OCI-LY1 (cell line): Measurements from ENCODE around the gene TCF7.
"Not testable (repeated sequence)": the region's sequence is repeated elsewhere in the genome, so short reads cannot be mapped to it uniquely, and the experiment has no call there.

Experiments used
- H2AFZ ChIP-seq: fragments of 200-600 bp; sonication (generic), shearing (Covaris generic); 2 replicates; pipeline ENCODE4 v1.6.0; 2014; ENCODE audit warnings: antibody characterized with exemption, mild to moderate bottlenecking, low read length
- H3F3A ChIP-seq: fragments of 200-600 bp; sonication (generic), shearing (Covaris generic); 2 replicates; pipeline ENCODE4 v1.6.0; 2014; ENCODE audit warnings: mild to moderate bottlenecking, antibody characterized with exemption, low read length, moderate library complexity; ENCODE audit not compliant: insufficient read depth
- H3K27ac ChIP-seq: fragments of 200-600 bp; sonication (generic); 2 replicates; pipeline ENCODE4 v1.5.1; 2014; ENCODE audit warnings: low read length, mixed run types, mild to moderate bottlenecking, low read depth; ENCODE audit not compliant: poor library complexity, severe bottlenecking
- H3K27me3 ChIP-seq: fragments of 200-600 bp; sonication (generic); 2 replicates; pipeline ENCODE4 v1.6.0; 2014; ENCODE audit warnings: antibody characterized with exemption, mild to moderate bottlenecking, low read length, moderate library complexity; ENCODE audit not compliant: insufficient read depth
- H3K36me3 ChIP-seq: fragments of 200-600 bp; sonication (generic); 2 replicates; pipeline ENCODE4 v1.6.1; 2014; ENCODE audit warnings: mild to moderate bottlenecking, antibody characterized with exemption, low read length, moderate library complexity, mixed read lengths; ENCODE audit not compliant: insufficient read depth
- H3K4me1 ChIP-seq: fragments of 200-600 bp; sonication (generic); 2 replicates; pipeline ENCODE4 v1.5.1; 2014; ENCODE audit warnings: mild to moderate bottlenecking, low read length, moderate library complexity; ENCODE audit not compliant: insufficient read depth, severe bottlenecking
- H3K4me2 ChIP-seq: fragments of 200-600 bp; sonication (generic), shearing (Covaris generic); 2 replicates; pipeline ENCODE4 v1.6.1; 2014; ENCODE audit warnings: low read length
- H3K4me3 ChIP-seq: fragments of 200-600 bp; sonication (generic); 2 replicates; pipeline ENCODE4 v1.5.1; 2014; ENCODE audit warnings: low read length, low read depth, mild to moderate bottlenecking, mixed read lengths; ENCODE audit not compliant: poor library complexity, severe bottlenecking
- H3K79me2 ChIP-seq: fragments of 200-600 bp; shearing (Covaris generic); 2 replicates; pipeline ENCODE4 v1.6.1; 2016; ENCODE audit warnings: mixed run types, low read length, mixed read lengths; ENCODE audit not compliant: insufficient read depth
- H3K9ac ChIP-seq: fragments of 200-600 bp; sonication (generic), shearing (Covaris generic); 2 replicates; pipeline ENCODE4 v1.6.1; 2014; ENCODE audit warnings: mild to moderate bottlenecking, low read length, mixed read lengths
- H3K9me2 ChIP-seq: fragments of 200-600 bp; sonication (generic), shearing (Covaris generic); 2 replicates; pipeline ENCODE4 v1.6.1; 2014; ENCODE audit warnings: low read depth, mild to moderate bottlenecking, low read length, mixed read lengths
- H3K9me3 ChIP-seq: fragments of 200-600 bp; shearing (Covaris generic); 2 replicates; pipeline ENCODE4 v1.6.1; 2014; ENCODE audit warnings: low read length, mixed read lengths
- H4K20me1 ChIP-seq: fragments of 200-600 bp; sonication (generic), shearing (Covaris generic); 2 replicates; pipeline ENCODE4 v1.6.0; 2016; ENCODE audit warnings: mild to moderate bottlenecking, low read length; ENCODE audit not compliant: insufficient read depth
- EZH2 ChIP-seq: fragments of 200-600 bp; sonication (generic), shearing (Covaris generic); IDR thresholded peaks from 2 replicates; pipeline ENCODE4 v1.8.0; 2017; ENCODE audit warnings: borderline replicate concordance, mixed run types, mild to moderate bottlenecking, antibody characterized with exemption, low read length, moderate library complexity, mixed read lengths
- TF ChIP-seq, protein P1 (sequence below): fragments of 200-600 bp; sonication (generic), shearing (Covaris generic); IDR thresholded peaks from 2 replicates; pipeline ENCODE4 v1.5.1; 2017; ENCODE audit warnings: mild to moderate bottlenecking, antibody characterized with exemption, low read length, moderate library complexity, mixed read lengths

TCF7 gene

DNA sequence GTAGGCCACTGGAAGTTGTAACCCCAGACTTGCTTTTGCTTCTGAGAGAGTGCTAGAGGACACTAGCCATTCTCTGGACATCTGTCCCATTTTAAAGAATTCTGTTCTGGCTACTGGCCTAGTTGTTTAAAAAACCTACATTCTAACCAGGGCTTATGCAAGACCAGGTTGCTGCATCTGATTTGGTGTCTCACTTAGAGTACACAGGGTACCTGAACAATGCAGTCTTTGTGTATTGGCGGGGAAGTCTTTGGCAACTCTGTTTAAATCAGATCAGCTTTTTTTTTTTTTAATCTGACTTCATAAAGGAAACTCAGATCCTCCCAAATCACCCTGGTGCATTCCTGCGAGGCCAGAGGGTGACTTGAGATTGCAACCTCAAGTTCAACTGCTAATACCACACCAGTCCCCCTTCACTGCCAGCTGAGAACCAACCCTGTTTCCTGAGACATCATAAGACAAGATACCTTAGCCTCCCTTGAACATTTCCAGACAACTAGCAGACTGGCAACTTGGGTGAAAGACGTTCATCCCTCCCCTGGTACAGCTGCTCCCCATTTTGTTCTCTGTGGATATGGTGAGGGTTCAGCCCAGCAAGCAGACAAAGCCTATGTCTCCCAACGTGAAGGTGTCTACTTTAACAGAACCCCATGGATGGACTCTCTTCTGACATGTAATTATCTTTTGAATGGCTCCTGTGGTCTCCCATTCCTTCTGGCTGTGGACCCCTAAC lies 35.3 kb downstream of the TCF7 start:
- no peak overlapping the region for H3K4me2 ChIP-seq
- H3F3A ChIP-seq, result no peaks in the 10 kb centered on the region
- no peak overlapping the region for H3K4me3 ChIP-seq
- no peak overlapping the region for H3K9ac ChIP-seq
- H3K27me3 ChIP-seq, result no peaks in the 10 kb centered on the region
- no peaks in the 10 kb centered on the region for H4K20me1 ChIP-seq
- peaks cover 55% of the 10 kb centered on the region for H3K36me3 ChIP-seq
- TF ChIP-seq, protein P1, sequence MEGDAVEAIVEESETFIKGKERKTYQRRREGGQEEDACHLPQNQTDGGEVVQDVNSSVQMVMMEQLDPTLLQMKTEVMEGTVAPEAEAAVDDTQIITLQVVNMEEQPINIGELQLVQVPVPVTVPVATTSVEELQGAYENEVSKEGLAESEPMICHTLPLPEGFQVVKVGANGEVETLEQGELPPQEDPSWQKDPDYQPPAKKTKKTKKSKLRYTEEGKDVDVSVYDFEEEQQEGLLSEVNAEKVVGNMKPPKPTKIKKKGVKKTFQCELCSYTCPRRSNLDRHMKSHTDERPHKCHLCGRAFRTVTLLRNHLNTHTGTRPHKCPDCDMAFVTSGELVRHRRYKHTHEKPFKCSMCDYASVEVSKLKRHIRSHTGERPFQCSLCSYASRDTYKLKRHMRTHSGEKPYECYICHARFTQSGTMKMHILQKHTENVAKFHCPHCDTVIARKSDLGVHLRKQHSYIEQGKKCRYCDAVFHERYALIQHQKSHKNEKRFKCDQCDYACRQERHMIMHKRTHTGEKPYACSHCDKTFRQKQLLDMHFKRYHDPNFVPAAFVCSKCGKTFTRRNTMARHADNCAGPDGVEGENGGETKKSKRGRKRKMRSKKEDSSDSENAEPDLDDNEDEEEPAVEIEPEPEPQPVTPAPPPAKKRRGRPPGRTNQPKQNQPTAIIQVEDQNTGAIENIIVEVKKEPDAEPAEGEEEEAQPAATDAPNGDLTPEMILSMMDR, result no peak
- TF ChIP-seq EZH2, result no peak
- H3K27ac ChIP-seq, result no peak overlapping the region
- H3K4me1 ChIP-seq, result no peaks in the 10 kb centered on the region
- H3K9me2 ChIP-seq, result no peaks in the 10 kb centered on the region
- H2AFZ ChIP-seq, result no peak overlapping the region
- no peaks in the 10 kb centered on the region for H3K9me3 ChIP-seq
- H3K79me2 ChIP-seq, result no peaks in the 10 kb centered on the region

DNA sequence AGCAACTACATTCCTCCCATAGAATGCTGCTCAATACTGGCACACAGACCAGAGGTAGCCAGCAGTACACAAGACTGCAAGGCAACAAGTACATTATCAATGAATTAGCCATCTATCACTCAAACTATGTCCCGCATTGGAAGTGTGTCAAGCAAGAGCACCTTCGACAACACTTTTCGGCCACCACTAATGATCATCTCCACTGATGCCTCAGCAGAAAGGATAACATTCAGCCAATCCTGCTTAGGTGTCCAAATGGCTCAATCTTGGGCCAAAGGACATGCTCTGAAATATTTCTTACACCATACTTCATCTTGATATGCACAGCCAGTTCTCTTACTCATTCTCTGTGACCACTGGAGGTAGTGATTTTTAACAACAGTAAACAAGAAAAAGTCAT lies 37.2 kb downstream of the TCF7 start:
- peaks cover 68% of the 10 kb centered on the region for H3K36me3 ChIP-seq
- H2AFZ ChIP-seq, result no peak overlapping the region
- H3F3A ChIP-seq, result no peaks in the 10 kb centered on the region
- H3K9ac ChIP-seq, result no peak overlapping the region
- no peak overlapping the region for H3K4me3 ChIP-seq
- no peaks in the 10 kb centered on the region for H3K9me2 ChIP-seq
- H3K27ac ChIP-seq, result no peak overlapping the region
- no peak for TF ChIP-seq EZH2
- TF ChIP-seq, protein P1, result no peak
- H3K79me2 ChIP-seq, result no peaks in the 10 kb centered on the region
- no peak overlapping the region for H3K4me2 ChIP-seq
- no peaks in the 10 kb centered on the region for H3K4me1 ChIP-seq
- no peaks in the 10 kb centered on the region for H3K9me3 ChIP-seq
- no peaks in the 10 kb centered on the region for H4K20me1 ChIP-seq
- H3K27me3 ChIP-seq, result no peaks in the 10 kb centered on the region

DNA sequence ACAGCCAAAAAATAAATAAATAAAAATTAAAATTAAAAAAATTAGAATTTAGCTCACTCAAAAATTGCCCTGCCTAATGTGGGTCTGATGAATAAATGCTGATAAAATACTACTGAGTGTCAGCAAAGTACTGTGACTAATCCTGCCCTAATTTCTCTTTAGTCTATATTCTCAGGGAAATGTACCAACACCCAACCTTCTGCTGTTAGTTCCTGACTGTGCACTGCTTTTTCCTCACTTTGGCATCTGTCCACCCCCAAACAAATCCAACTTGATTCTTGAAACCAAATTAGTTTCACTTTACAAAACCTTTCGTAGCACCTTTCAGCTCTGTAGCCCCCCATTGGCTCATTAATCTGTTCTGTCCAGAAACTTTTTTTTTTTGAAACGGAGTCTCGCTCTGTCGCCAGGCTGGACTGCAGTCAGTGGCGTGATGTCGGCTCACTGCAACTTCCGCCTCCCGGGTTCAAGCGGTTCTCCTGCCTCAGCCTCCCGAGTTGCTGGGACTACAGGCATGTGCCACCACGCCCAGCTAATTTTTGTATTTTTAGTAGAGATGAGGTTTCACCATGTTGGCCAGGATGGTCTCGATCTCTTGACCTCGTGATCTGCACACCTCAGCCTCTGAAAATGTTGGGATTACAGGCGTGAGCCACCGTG lies 37.8 kb downstream of the TCF7 start:
- H3K9me2 ChIP-seq, H2AFZ ChIP-seq, H3K79me2 ChIP-seq, H4K20me1 ChIP-seq, H3F3A ChIP-seq, H3K9ac ChIP-seq, H3K4me2 ChIP-seq, H3K4me1 ChIP-seq, H3K9me3 ChIP-seq, H3K4me3 ChIP-seq, H3K27me3 ChIP-seq, H3K27ac ChIP-seq: not testable (repeated sequence)
- peaks cover 73% of the 10 kb centered on the region for H3K36me3 ChIP-seq
